C4-2B (cell line): Measurements from ENCODE around the gene PTP4A2.

Experiments used
- CTCF ChIP-seq: fragments of 450-650 bp; conservative IDR thresholded peaks from 2 replicates; pipeline ENCODE4 v1.5.1; 2017; ENCODE audit warnings: mild to moderate bottlenecking
- ZFX ChIP-seq: fragments of 450-650 bp; IDR thresholded peaks from 2 replicates; pipeline ENCODE4 v1.6.1; 2017

- TF ChIP-seq CTCF (no peak), ZFX (no peak)
Measured at GRCh38 chr1:31919591-31919990, 18.6 kb downstream of the PTP4A2 start.
